GM18861 (cell line): Measurements from ENCODE around the gene TRANK1.

Experiments used
- ATAC-seq: cut with Tn5 transposase; IDR thresholded peaks from one replicate; pipeline ENCODE4 v1.9.1; 2021; ENCODE audit not compliant: unreplicated experiment

TRANK1 gene

GRCh38 chr3:36859494-36859893 is 85.4 kb downstream of the TRANK1 start:
- no peak for ATAC-seq

- no peak for ATAC-seq
Observed at GRCh38 chr3:36852071-36852470, 92.8 kb downstream of the TRANK1 start.

GRCh38 chr3:36850743-36851142 is 94.1 kb downstream of the TRANK1 start:
- ATAC-seq, result no peak

DNA sequence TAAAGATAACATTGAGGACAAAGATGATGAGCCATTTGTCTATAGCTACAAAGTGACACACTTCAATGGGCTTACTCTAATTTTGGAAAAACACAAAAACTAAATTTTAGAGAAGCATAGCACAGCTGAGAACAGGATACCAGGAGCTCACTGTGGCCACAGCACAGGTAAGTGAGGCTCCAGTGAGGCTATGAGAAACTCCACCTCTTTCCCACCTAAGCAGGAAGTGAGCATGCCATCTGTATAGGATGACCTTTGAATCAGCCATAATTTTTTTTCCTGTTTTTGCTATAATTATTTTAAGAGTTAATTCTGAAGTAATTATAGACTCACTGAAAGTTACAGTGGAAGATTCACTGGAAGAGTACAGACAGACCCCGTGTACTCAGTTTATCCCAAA is 98.4 kb downstream of the TRANK1 start:
- ATAC-seq, result no peak

DNA sequence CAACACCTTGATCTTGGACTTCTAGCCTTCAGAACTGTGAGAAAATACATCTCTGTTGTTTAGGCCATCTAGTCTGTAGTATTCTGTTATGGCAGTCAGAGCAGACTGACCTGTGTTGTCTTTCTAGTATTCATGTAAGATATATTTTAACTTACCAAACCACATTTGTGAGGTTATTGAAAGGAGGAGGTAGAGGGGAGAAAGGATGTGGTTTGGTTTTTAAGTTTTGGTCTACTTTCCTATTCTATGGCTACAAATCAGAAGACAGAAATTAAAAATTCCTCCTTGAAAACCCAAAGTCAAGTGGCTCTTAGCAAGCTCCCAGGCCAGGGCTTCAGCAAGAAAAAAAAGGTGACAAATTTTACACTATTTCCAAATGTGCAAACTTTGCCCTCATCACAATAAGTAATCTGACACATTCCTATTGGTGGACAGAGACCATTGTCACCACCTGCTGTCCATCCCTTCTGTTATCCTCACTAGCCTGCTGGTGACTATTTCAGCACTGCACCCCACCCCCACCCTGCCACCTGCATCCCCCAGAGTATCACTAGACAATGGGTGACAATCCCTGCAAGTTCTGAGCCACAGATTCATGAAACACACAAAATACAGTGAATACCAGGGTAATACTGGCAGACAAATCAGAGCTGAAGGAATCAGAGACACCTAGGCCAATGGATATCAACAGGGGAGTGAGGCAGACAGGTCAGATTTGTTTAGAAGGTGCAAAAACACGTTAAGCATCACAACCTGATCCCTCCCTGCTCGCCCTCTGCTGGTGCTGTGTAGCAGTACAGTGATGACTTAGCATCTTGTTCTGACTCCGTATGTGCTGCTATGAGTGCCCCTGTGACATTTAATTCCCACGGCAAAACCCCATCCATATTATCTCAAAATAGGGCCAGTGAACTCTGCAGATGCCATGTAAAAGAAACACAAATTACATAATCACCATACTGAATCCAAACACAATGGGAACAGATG is 101.5 kb downstream of the TRANK1 start:
- peak; percentile 82 for ATAC-seq

GRCh38 chr3:36842275-36842674 is 102.6 kb downstream of the TRANK1 start:
- no peak for ATAC-seq

- ATAC-seq, result no peak
Observed at GRCh38 chr3:36840453-36840921, 104.4 kb downstream of the TRANK1 start.

DNA sequence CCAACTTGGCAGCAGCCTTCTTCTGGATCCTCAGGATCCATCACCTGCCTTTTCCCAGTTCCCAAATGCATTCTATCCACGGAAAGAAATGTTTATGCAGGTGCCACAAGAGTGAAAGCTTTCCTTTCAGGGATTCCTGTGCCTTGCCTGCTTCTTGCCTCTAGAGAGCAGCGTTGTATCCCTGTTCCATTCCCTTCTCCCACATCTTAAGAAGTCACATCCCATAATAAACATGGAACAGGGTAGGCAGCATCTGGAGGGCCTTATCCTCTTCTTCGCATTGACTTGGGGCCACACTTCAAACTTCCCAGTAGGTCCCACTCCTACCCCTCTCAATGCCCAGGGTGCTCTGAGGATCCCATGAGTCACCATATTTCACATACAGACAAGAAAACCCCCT is 107.8 kb downstream of the TRANK1 start:
- ATAC-seq, result no peak

DNA sequence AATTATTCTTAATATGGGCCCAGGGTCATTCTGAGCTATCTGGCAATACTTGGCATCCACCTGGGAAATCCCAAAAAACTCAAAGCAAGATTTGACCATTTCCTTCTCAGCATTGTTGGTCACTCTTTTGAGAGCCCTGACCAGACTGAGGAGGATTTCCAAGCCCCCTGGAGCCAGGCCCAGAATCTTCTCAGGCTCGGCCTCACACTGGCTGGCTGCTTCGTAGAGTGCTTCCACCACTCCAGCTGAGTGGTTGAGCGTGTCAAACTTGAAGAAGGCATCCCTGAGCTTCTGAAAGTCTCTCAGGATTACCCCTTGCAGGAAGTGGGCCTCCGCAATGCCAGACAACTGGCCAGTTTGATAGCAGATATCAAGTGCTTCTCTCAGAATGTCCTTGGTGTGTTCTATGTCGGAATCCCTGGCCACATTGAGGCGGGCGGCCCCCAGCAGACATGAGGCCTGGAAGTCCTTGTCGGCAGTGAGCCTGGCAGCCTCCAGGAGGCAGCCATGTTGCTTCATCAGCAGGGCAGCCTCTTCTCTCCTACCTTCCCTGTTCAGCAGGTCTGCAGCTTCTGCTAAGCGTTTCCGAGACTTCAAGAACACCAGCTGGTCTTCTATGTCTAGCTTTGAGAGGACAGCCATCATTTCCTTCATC is 111.6 kb downstream of the TRANK1 start:
- ATAC-seq, result no peak

- ATAC-seq, result no peak
Observed at GRCh38 chr3:36832406-36832805, 112.4 kb downstream of the TRANK1 start.

DNA sequence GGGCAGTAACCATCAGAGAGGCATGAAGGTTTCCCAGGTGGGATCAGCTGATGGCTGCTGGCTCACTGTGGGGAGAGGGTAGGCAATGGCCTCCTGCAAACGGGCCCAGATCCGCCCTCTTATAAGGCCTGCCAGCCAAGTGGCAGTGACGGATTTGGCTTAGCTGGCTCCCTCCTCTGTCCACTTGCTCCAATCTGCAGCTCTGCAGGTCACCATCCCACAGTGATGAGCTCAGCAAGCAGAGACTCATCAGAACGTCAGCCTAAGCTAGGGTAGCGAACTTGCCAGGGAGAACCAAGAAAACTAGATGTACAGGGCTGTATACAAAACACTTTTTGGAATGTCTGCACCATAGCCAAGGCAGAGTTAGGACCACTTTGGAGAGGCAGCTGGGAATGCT is 117.7 kb downstream of the TRANK1 start:
- no peak for ATAC-seq

GRCh38 chr3:36826240-36826639 is 118.6 kb downstream of the TRANK1 start:
- no peak for ATAC-seq

DNA sequence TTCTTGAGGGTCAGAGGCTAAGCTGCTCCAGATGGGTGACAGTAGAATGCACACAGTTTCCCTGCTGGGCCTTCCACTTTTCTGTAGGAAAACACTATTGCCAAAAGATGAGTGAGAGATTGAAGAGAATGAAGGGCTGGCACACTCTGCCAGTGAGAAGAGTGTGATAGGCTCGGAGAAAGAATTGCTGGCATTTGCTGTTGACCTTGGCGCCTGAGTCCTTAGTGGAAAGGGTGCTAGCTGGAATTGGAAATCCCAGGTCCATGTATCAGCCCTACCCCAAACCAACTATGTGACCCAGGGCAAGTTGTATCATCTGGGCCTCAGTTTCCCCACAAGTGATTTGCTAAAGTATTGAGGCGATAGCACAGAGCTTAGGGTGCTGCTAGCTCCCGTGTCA is 120.4 kb downstream of the TRANK1 start:
- no peak for ATAC-seq

GRCh38 chr3:36823806-36824205 is 121.0 kb downstream of the TRANK1 start:
- ATAC-seq, result no peak

DNA sequence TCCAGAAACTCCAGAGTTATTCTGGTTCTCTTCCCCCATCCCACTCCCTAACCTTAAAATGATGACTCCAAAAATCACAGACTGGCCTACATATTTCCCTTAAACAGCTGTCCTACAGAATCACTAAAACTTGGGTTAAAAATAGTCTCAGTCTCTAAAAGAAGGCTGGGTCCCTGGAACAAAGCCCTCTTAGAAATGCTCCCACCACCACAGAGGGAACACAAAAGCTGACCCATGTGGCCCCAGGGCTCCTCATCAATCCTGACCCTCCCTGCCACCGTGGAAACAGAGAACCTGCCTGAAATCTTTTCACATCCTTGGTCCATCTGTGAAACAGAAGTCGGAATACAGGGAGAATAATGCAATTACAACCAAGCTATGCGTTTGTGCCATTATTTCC is 124.8 kb downstream of the TRANK1 start:
- ATAC-seq, result no peak

GRCh38 chr3:36817806-36818533 is 126.9 kb downstream of the TRANK1 start:
- no peak for ATAC-seq

DNA sequence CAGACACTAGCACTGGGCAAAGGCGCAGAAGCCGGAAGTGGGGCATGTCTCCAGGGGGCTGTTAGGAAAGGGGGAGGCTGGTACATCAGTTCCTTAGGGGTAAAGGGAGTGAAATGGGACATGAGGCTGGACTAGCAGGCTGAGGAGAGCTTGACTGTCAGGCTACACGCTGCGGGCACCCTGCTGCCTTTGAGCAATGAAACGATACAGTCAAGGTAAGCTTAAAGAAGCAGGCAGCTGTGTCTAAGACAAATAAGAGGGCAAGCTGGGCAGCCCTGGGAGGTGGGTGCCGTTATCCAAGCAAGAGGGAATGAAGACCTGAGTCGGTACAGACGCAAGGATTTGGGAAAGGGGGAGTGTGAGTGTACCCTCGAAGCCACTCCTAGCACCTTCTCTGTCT is 129.5 kb downstream of the TRANK1 start:
- ATAC-seq, result no peak

GRCh38 chr3:36814776-36815175 is 130.1 kb downstream of the TRANK1 start:
- ATAC-seq, result no peak

GRCh38 chr3:36814066-36814717 is 130.7 kb downstream of the TRANK1 start:
- ATAC-seq, result no peak

- no peak for ATAC-seq
Observed at GRCh38 chr3:36813305-36813704, 131.5 kb downstream of the TRANK1 start.

- no peak for ATAC-seq
Observed at GRCh38 chr3:36812240-36812639, 132.6 kb downstream of the TRANK1 start.
